Mucosa of descending colon (tissue), 3 donors: ENCODE data around the gene STMN3. TPM values are rescaled to one million over a fixed set of nuclear protein-coding genes. Genes with fewer than 3 reads are reported as not detected.
"Not testable (repeated sequence)": the region's sequence is repeated elsewhere in the genome, so short reads cannot be mapped to it uniquely, and the experiment has no call there.

ENCODE experiments used
- ATAC-seq: fragments of 200-7000 bp; cut with Tn5 transposase; one replicate; pipeline ENCODE4 v1.9.1; 2020; ENCODE audit warnings: mild to moderate bottlenecking, moderate library complexity
- DNase-seq, 3 donors: peaks; one replicate each; pipeline ENCODE4 v3.0.0-alpha.2; 2020
- H3K36me3 ChIP-seq: fragments of 200-600 bp; one replicate; pipeline ENCODE4 v1.8.0; 2021; ENCODE audit warnings: low read depth, mild to moderate bottlenecking
- H3K4me1 ChIP-seq: fragments of 200-600 bp; one replicate; pipeline ENCODE4 v1.8.0; 2021; ENCODE audit warnings: low read depth, mild to moderate bottlenecking
- H3K4me3 ChIP-seq: fragments of 200-600 bp; one replicate; pipeline ENCODE4 v1.8.0; 2021; ENCODE audit warnings: mild to moderate bottlenecking
- H3K9me3 ChIP-seq: fragments of 200-600 bp; one replicate; pipeline ENCODE4 v1.8.0; 2021; ENCODE audit warnings: mild to moderate bottlenecking
- CTCF ChIP-seq: fragments of 200-600 bp; IDR thresholded peaks from one replicate; pipeline ENCODE4 v1.8.0; 2022; ENCODE audit warnings: antibody characterized with exemption, mild to moderate bottlenecking
- intact Hi-C, 2 donors: fragments of 100-400 bp; cut with DNase I in 1 of 2; cut with micrococcal nuclease in 1 of 2; formaldehyde crosslinking; loops; one replicate each; pipeline versions ENCODE4 v1.11.0 to v1.11.1; 2022; cut with DNase I, micrococcal nuclease
- total RNA-seq, 3 donors: library from RNA; stranded (reverse); fragmentation: NEBNext Ultra II Directional in 2 of 3; extraction: Animal tissue kit (Norgen Biotek cat#: 25700) in 2 of 3; gene quantifications; one replicate each; pipeline versions ENCODE4 v1.2.1 to v1.2.4, GENCODE V29; 2021 to 2023
- donor health status: DM: no; HTN: no; CAD: no; lungs with moderate emphysema.
- donor health status: DM: no; HTN: no; CAD: no.
- donor health status: DM: no; HTN: yes; CAD: no.

The STMN3 gene
- total RNA-seq, 3 donors from 2014 or later: 2.7 to 19.7 (median 6.7) TPM

- H3K4me1 ChIP-seq: no peaks in the 10 kb centered on the region
- DNase-seq: peak in 1 of 3 donors; percentile 37
- H3K36me3 ChIP-seq: peaks cover 3% of the 10 kb centered on the region
- intact Hi-C loops: no loop called here
- no peak for ATAC-seq
- TF ChIP-seq CTCF: no peak
- no peaks in the 10 kb centered on the region for H3K9me3 ChIP-seq
- H3K4me3 ChIP-seq: no peak overlapping the region
These were observed 35.4 kb downstream of the STMN3 start for GRCh38 chr20:63617876-63618265.

GRCh38 chr20:63617092-63617875, 35.9 kb downstream of the STMN3 start:
- peaks cover 3% of the 10 kb centered on the region for H3K36me3 ChIP-seq
- no peaks in the 10 kb centered on the region for H3K4me1 ChIP-seq
- TF ChIP-seq CTCF: no peak
- intact Hi-C loops: no loop called here
- ATAC-seq: no peak
- no peak overlapping the region for H3K4me3 ChIP-seq
- H3K9me3 ChIP-seq: no peaks in the 10 kb centered on the region
- DNase-seq: peak in 1 of 3 donors; percentile 55

- intact Hi-C loops, H3K4me3 ChIP-seq, ATAC-seq, H3K9me3 ChIP-seq, H3K4me1 ChIP-seq, H3K36me3 ChIP-seq: not testable (repeated sequence)
- peak in 1 of 3 donors; percentile 25 for DNase-seq
These were observed 39.2 kb downstream of the STMN3 start for GRCh38 chr20:63613863-63614594.

GRCh38 chr20:63612276-63612931, 40.8 kb downstream of the STMN3 start:
- Histone ChIP-seq H3K9me3 (no peaks in the 10 kb centered on the region), H3K36me3 (no peaks in the 10 kb centered on the region), H3K4me1 (no peaks in the 10 kb centered on the region), H3K4me3 (no peak overlapping the region)
- intact Hi-C loops: no loop called here
- no peak for TF ChIP-seq CTCF
- ATAC-seq (peak; percentile 20), DNase-seq (peak in 1 of 3 donors; percentile 48)

- TF ChIP-seq CTCF: no peak
- intact Hi-C loops: no loop called here
- Histone ChIP-seq H3K36me3 (no peaks in the 10 kb centered on the region), H3K9me3 (no peaks in the 10 kb centered on the region), H3K4me3 (no peak overlapping the region), H3K4me1 (no peaks in the 10 kb centered on the region)
- DNase-seq (peak in 1 of 3 donors; percentile 16), ATAC-seq (no peak)
These were observed 41.6 kb downstream of the STMN3 start for GRCh38 chr20:63611646-63612045.
